K562 (cell line): ENCODE measurements around the gene RGS9. TPM values are rescaled to one million over a fixed set of nuclear protein-coding genes. Genes with fewer than 3 reads are reported as not detected.

Source experiments
- BRD9 ChIP-seq: fragments of 450-650 bp; IDR thresholded peaks from 2 replicates; pipeline ENCODE4 v1.6.1; 2018; ENCODE audit warnings: low read depth; ENCODE audit not compliant: partially characterized antibody
- FOXA3 ChIP-seq, 2 experiments: fragments of 450-650 bp in 1 of 2; sonication (generic) in 1 of 2; formaldehyde crosslinking; IDR thresholded peaks in 1 of 2; conservative IDR thresholded peaks in 1 of 2; 2 replicates each; pipeline versions ENCODE4 v1.4.0 to v1.8.0; 2020 to 2022; ENCODE audit warnings: mild to moderate bottlenecking in 2 of 2, missing genetic modification reagents in 1 of 2
- KDM4B ChIP-seq, 2 experiments: fragments of 450-650 bp in 1 of 2; sonication (generic) in 1 of 2; IDR thresholded peaks; 2 replicates each; pipeline ENCODE4 v1.6.1; 2016 to 2017; ENCODE audit warnings: borderline replicate concordance in 2 of 2, antibody characterized with exemption in 1 of 2, low read depth in 1 of 2, mild to moderate bottlenecking in 1 of 2
- PPARD ChIP-seq: fragments of 250-450 bp; sonication (Bioruptor Pico); IDR thresholded peaks from 2 replicates; pipeline ENCODE4 v1.8.0; 2022; ENCODE audit warnings: inconsistent platforms, mild to moderate bottlenecking, moderate library complexity
- SMARCB1 ChIP-seq: IDR thresholded peaks from 2 replicates; pipeline ENCODE4 v1.6.1; 2011; ENCODE audit warnings: improper control_type of control experiment, low read depth; ENCODE audit not compliant: insufficient read length
- TBP ChIP-seq: optimal IDR thresholded peaks from 2 replicates; pipeline ENCODE3; 2011; ENCODE audit warnings: low read depth, low read length, improper control_type of control experiment
- ZNF212 ChIP-seq: fragments of 450-650 bp; formaldehyde crosslinking; IDR thresholded peaks from 2 replicates; pipeline ENCODE4 v1.4.0; 2020; ENCODE audit warnings: mild to moderate bottlenecking
- polyA plus RNA-seq, 8 experiments: library from polyadenylated mRNA; depleted of rRNA in 4 of 8; stranded (reverse) in 5 of 8; unstranded in 3 of 8; fragments of >200 nt; fragmentation: Nextera tagmentation in 2 of 8; fragmentation: Illumina TruSeq in 1 of 8; extraction: Ambion mirVana in 2 of 8; extraction: Trizol in 1 of 8; gene quantifications; 2 replicates each; pipeline versions ENCODE4 v1.2.1 to v1.2.3, GENCODE V29; 2011 to 2014; ENCODE audit warnings: inconsistent platforms in 1 of 8, missing spikeins in 1 of 8
- total RNA-seq, 7 experiments: library from RNA; depleted of rRNA in 6 of 7; stranded (reverse); fragments of >200 nt in 6 of 7; fragmentation: Illumina TruSeq in 2 of 7; extraction: Trizol in 2 of 7; gene quantifications; 2 replicates each; pipeline versions ENCODE4 v1.2.1 to v1.2.3, GENCODE V29; 2011 to 2021; ENCODE audit warnings: low replicate concordance in 1 of 7
- TF ChIP-seq, protein P1 (sequence below): IDR thresholded peaks from 2 replicates; pipeline ENCODE4 v1.6.1; 2011; ENCODE audit warnings: borderline replicate concordance, low read depth, mild to moderate bottlenecking, moderate library complexity, low read length; ENCODE audit not compliant: insufficient read depth, poor library complexity, severe bottlenecking
- TF ChIP-seq, protein P2 (sequence below), 2 experiments: fragments of 450-650 bp; formaldehyde crosslinking in 1 of 2; IDR thresholded peaks; 2 replicates each; pipeline versions ENCODE4 v1.4.0 to v1.6.1; 2014 to 2020; ENCODE audit warnings: mild to moderate bottlenecking in 2 of 2, borderline replicate concordance in 1 of 2, low read depth in 1 of 2
- TF ChIP-seq, protein P3 (sequence below), 3 experiments: IDR thresholded peaks in 2 of 3; conservative IDR thresholded peaks in 1 of 3; 2 replicates each; pipeline ENCODE4 v1.5.1; 2011 to 2012; ENCODE audit warnings: low read length in 3 of 3, mild to moderate bottlenecking in 3 of 3, control low read depth in 2 of 3, improper control_type of control experiment in 1 of 3, inconsistent platforms in 1 of 3, low read depth in 1 of 3, mixed read lengths in 1 of 3, moderate library complexity in 1 of 3; ENCODE audit not compliant: insufficient read depth in 2 of 3

The RGS9 gene
- total and polyA plus RNA-seq, 9 of the 15 experiments (the other 6 are each of a cell fraction or from before 2014, with no cell fraction given): 0.18 to 1.4 (median 0.55) TPM

DNA sequence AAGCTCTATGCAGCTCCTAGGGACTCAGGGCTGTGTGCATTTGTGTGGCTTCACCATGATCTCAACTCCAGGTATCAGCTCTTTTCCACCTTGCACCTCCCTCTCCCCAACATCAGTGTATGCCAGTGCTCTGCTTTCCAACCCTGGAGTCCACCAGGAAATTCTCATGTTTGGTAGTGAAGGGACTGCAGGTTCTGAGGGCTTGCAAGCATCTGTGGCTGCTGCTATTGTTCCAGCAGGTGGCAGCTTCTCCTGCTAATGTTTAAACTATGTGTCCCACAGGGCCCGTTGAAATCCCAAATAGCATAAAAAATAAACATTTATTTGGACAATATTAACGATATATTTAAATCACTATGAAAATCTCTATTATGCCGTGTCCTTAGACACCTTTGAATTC, 82.0 kb downstream of the RGS9 start (continued):
- TF ChIP-seq, protein P1, sequence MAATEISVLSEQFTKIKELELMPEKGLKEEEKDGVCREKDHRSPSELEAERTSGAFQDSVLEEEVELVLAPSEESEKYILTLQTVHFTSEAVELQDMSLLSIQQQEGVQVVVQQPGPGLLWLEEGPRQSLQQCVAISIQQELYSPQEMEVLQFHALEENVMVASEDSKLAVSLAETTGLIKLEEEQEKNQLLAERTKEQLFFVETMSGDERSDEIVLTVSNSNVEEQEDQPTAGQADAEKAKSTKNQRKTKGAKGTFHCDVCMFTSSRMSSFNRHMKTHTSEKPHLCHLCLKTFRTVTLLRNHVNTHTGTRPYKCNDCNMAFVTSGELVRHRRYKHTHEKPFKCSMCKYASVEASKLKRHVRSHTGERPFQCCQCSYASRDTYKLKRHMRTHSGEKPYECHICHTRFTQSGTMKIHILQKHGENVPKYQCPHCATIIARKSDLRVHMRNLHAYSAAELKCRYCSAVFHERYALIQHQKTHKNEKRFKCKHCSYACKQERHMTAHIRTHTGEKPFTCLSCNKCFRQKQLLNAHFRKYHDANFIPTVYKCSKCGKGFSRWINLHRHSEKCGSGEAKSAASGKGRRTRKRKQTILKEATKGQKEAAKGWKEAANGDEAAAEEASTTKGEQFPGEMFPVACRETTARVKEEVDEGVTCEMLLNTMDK: peak; percentile 17
- TF ChIP-seq KDM4B (IDR thresholded peaks at IDR 0.05; ENCODE audit: borderline replicate concordance in 2 of 2, low read depth in 1 of 2) (no peak), SMARCB1 (no peak), PPARD (no peak), TBP (no peak), ZNF212 (no peak), FOXA3 (CRISPR knock-in tag; conservative IDR thresholded peaks at IDR 0.05 in 1 of 2, IDR thresholded peaks at IDR 0.05 in 1 of 2) (no peak), BRD9 (no peak)
- TF ChIP-seq, protein P2, sequence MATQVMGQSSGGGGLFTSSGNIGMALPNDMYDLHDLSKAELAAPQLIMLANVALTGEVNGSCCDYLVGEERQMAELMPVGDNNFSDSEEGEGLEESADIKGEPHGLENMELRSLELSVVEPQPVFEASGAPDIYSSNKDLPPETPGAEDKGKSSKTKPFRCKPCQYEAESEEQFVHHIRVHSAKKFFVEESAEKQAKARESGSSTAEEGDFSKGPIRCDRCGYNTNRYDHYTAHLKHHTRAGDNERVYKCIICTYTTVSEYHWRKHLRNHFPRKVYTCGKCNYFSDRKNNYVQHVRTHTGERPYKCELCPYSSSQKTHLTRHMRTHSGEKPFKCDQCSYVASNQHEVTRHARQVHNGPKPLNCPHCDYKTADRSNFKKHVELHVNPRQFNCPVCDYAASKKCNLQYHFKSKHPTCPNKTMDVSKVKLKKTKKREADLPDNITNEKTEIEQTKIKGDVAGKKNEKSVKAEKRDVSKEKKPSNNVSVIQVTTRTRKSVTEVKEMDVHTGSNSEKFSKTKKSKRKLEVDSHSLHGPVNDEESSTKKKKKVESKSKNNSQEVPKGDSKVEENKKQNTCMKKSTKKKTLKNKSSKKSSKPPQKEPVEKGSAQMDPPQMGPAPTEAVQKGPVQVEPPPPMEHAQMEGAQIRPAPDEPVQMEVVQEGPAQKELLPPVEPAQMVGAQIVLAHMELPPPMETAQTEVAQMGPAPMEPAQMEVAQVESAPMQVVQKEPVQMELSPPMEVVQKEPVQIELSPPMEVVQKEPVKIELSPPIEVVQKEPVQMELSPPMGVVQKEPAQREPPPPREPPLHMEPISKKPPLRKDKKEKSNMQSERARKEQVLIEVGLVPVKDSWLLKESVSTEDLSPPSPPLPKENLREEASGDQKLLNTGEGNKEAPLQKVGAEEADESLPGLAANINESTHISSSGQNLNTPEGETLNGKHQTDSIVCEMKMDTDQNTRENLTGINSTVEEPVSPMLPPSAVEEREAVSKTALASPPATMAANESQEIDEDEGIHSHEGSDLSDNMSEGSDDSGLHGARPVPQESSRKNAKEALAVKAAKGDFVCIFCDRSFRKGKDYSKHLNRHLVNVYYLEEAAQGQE (IDR thresholded peaks at IDR 0.05; ENCODE audit: borderline replicate concordance): peak; percentile 11; the same call in 1 of the 2 replicates
- TF ChIP-seq, protein P2 (CRISPR knock-in tag; IDR thresholded peaks at IDR 0.05; ENCODE audit: low read depth): no peak
- TF ChIP-seq, protein P3, sequence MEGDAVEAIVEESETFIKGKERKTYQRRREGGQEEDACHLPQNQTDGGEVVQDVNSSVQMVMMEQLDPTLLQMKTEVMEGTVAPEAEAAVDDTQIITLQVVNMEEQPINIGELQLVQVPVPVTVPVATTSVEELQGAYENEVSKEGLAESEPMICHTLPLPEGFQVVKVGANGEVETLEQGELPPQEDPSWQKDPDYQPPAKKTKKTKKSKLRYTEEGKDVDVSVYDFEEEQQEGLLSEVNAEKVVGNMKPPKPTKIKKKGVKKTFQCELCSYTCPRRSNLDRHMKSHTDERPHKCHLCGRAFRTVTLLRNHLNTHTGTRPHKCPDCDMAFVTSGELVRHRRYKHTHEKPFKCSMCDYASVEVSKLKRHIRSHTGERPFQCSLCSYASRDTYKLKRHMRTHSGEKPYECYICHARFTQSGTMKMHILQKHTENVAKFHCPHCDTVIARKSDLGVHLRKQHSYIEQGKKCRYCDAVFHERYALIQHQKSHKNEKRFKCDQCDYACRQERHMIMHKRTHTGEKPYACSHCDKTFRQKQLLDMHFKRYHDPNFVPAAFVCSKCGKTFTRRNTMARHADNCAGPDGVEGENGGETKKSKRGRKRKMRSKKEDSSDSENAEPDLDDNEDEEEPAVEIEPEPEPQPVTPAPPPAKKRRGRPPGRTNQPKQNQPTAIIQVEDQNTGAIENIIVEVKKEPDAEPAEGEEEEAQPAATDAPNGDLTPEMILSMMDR (IDR thresholded peaks at IDR 0.05 in 2 of 3, conservative IDR thresholded peaks at IDR 0.05 in 1 of 3; ENCODE audit: insufficient read depth in 2 of 3, low read depth in 1 of 3, low read length in 3 of 3): peak; percentile 32 to 46 (median 45); a peak in 4 of 6 replicates
